GM19351 (cell line): ENCODE results near the gene VPS50.

ENCODE experiments used
- ATAC-seq: cut with Tn5 transposase; IDR thresholded peaks from one replicate; pipeline ENCODE4 v1.9.1; 2021; ENCODE audit warnings: mild to moderate bottlenecking, moderate library complexity; ENCODE audit not compliant: unreplicated experiment

The VPS50 gene

GRCh38 chr7:93231799-93232672 is at the start of gene VPS50:
Gene VPS50, plus strand, starts transcription at chr7:93232366. Its CDS starts 102 bp downstream, at chr7:93232468.
- peak; percentile 97 for ATAC-seq

GRCh38 chr7:93185303-93186027 is 46.7 kb upstream of the VPS50 start:
- ATAC-seq, result no peak

GRCh38 chr7:93188870-93189634 is 43.1 kb upstream of the VPS50 start:
- ATAC-seq, result no peak

GRCh38 chr7:93194386-93194785 is 37.8 kb upstream of the VPS50 start:
- no peak for ATAC-seq

GRCh38 chr7:93196336-93196735 is 35.8 kb upstream of the VPS50 start:
- ATAC-seq, result no peak

GRCh38 chr7:93198472-93198871 is 33.7 kb upstream of the VPS50 start:
- no peak for ATAC-seq

- ATAC-seq, result no peak
These were observed 29.4 kb upstream of the VPS50 start for GRCh38 chr7:93202594-93203250.

- ATAC-seq, result no peak
These were observed 28.7 kb upstream of the VPS50 start for GRCh38 chr7:93203496-93203895.

- no peak for ATAC-seq
These were observed 27.1 kb upstream of the VPS50 start for GRCh38 chr7:93205046-93205445.

- no peak for ATAC-seq
These were observed 20.8 kb upstream of the VPS50 start for GRCh38 chr7:93211228-93211818.

GRCh38 chr7:93212881-93213280 is 19.3 kb upstream of the VPS50 start:
- ATAC-seq, result no peak

- ATAC-seq, result no peak
These were observed 13.0 kb upstream of the VPS50 start for GRCh38 chr7:93218997-93219827.

- ATAC-seq, result no peak
These were observed 12.3 kb upstream of the VPS50 start for GRCh38 chr7:93219868-93220267.

GRCh38 chr7:93226310-93226709 is 5.9 kb upstream of the VPS50 start, which contains the start of gene HEPACAM2:
Gene HEPACAM2, minus strand, starts transcription at chr7:93226469.
- ATAC-seq, result no peak

GRCh38 chr7:93228302-93228701 is 3.9 kb upstream of the VPS50 start:
- ATAC-seq, result peak; percentile 21

- ATAC-seq, result no peak
These were observed 907 bp upstream of the VPS50 start for GRCh38 chr7:93231259-93231658.

- peak; percentile 11 for ATAC-seq
These were observed 480 bp downstream of the VPS50 start for GRCh38 chr7:93232673-93233018.

GRCh38 chr7:93235541-93235940 is 3.4 kb downstream of the VPS50 start:
- no peak for ATAC-seq

GRCh38 chr7:93238131-93238530 is 6.0 kb downstream of the VPS50 start:
- no peak for ATAC-seq

GRCh38 chr7:93238748-93239147 is 6.6 kb downstream of the VPS50 start:
- ATAC-seq, result peak; percentile 39
